Measurements from ENCODE around the gene WWP2.

The WWP2 gene

DNA sequence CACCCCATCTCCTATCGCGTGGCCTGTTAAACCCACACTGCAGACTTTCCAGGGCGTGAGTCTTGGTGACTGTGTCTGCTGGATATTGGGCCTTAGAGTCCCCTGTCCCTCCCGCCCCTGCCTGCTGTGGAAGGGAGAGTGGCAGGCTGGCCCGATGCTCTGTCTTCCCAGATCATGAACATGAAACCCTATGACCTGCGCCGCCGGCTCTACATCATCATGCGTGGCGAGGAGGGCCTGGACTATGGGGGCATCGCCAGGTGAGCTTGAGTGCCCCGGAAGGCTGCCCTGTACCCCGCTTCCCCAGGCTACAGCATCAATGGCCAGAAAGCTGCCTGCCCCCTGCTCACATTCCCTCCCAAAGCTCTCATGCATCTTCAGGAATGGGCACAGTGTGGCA is 169.5 kb downstream of the WWP2 start:
- H3K4me3 Mint-ChIP-seq: no peak overlapping the region
- peaks cover 78% of the 10 kb centered on the region for H3K36me3 Mint-ChIP-seq (ENCODE audit: low read depth)
- no peaks in the 10 kb centered on the region for H3K9me3 Mint-ChIP-seq

DNA sequence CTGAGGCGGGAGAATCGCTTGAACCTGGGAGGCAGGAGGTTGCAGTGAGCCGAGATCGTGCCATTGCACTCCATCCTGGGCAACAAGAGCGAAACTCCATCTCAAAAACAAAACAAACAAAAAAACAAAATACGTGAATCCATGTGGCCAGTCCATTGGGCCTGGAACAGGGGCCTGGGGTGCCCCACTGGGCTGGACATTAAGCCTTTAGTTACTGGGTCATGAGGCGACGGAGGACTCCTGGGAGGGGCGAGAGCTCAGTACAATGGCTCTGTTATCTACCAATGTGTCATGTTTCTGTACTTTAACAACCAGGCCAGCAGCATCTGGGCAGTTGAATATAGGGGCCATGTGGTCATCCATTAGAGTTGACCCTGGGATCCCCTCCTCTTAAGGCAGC is 170.1 kb downstream of the WWP2 start:
- no peaks in the 10 kb centered on the region for H3K9me3 Mint-ChIP-seq
- no peak overlapping the region for H3K27ac Mint-ChIP-seq
- H3K4me3 Mint-ChIP-seq: no peak overlapping the region
- no peak for DNase-seq
- no peaks in the 10 kb centered on the region for H3K4me1 Mint-ChIP-seq (ENCODE audit: low read depth)
- H3K27me3 Mint-ChIP-seq: no peaks in the 10 kb centered on the region
- peaks cover 78% of the 10 kb centered on the region for H3K36me3 Mint-ChIP-seq (ENCODE audit: low read depth)

More for the DNA sequence above, 169.5 kb downstream of the WWP2 start:
- Mint-ChIP-seq H3K4me1 (ENCODE audit: low read depth) (no peaks in the 10 kb centered on the region), H3K27me3 (no peaks in the 10 kb centered on the region), H3K27ac (no peak overlapping the region)
- DNase-seq: no peak

DNA sequence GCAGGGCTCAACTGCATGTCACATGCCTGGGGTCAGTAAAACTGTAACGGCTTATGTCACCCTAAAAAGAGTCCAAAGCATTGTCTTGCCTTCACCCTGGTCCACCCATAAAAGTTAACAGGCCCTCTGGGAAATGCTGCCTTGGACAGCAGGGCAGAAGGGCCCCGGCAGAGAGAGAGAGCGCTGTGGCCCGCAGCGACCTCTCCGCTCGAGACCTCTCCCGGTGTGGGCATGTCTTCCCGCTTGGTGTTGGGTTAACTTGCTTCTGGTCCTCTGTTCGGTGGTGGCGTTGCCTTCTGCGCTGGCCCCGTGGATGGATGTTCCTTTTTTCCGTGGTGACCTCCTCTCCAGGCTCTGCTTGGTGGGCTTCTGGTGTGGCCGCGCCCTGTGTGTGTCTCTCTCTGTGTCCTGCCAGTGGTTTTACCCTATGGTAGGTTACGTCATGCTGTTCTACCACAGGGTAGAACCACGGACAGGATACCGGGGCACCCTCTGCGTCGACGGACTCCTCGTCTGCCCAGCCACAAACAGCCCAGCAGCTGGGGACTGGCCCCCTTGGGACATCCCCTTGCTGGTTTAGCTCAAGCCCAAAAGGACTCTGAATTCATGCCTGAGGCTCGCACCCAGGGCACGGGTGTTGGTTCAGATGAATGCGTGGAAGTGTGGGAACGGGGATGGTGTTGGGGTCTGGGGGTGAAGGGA is 170.7 kb downstream of the WWP2 start:
- no peak overlapping the region for H3K4me3 Mint-ChIP-seq
- H3K27ac Mint-ChIP-seq: no peak overlapping the region
- no peaks in the 10 kb centered on the region for H3K27me3 Mint-ChIP-seq
- no peak for DNase-seq
- no peaks in the 10 kb centered on the region for H3K4me1 Mint-ChIP-seq (ENCODE audit: low read depth)
- peaks cover 83% of the 10 kb centered on the region for H3K36me3 Mint-ChIP-seq (ENCODE audit: low read depth)
- no peaks in the 10 kb centered on the region for H3K9me3 Mint-ChIP-seq

DNA sequence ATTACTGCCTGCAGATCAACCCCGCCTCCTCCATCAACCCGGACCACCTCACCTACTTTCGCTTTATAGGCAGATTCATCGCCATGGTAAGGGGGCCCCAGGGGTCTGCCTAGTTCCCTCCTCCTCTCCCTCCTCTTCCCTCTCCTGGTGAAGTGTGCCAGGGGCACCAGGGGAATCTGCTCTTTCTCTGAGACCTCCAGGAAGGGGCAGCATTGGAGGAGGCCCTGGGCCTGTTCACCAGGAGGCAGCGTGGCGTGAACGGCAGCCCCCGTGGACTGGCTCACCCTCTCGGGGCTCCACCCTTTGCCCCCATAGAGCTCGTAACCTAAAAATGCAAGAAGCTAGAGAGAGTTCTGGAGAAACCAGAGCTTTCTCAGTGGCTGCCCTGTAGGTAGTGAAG is 171.9 kb downstream of the WWP2 start:
- Mint-ChIP-seq H3K36me3 (ENCODE audit: low read depth) (peaks cover 91% of the 10 kb centered on the region), H3K27ac (no peak overlapping the region)

DNA sequence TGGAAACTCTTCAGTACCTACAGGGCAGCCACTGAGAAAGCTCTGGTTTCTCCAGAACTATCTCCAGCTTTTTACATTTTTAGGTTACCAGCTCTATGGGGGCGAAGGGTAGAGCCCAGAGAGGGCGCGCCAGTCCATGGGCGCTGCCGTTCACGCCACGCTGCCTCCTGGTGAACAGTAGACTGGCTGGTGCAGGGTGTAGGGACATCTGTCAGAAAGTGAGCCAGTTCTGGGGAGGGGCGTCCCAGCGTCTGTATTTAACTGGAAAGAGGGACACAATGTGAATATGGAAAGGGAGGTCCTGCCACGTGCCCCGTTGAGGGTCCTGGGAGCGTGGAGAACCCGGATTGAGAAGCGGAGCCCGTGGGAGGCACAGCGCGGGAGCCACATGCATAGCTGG is 172.6 kb downstream of the WWP2 start:
- Mint-ChIP-seq H3K9me3 (no peaks in the 10 kb centered on the region), H3K36me3 (ENCODE audit: low read depth) (peaks cover 91% of the 10 kb centered on the region)

More for the DNA sequence above, 171.9 kb downstream of the WWP2 start:
- DNase-seq: no peak
- Mint-ChIP-seq H3K27me3 (no peaks in the 10 kb centered on the region), H3K9me3 (no peaks in the 10 kb centered on the region), H3K4me3 (no peak overlapping the region), H3K4me1 (ENCODE audit: low read depth) (no peaks in the 10 kb centered on the region)

DNA sequence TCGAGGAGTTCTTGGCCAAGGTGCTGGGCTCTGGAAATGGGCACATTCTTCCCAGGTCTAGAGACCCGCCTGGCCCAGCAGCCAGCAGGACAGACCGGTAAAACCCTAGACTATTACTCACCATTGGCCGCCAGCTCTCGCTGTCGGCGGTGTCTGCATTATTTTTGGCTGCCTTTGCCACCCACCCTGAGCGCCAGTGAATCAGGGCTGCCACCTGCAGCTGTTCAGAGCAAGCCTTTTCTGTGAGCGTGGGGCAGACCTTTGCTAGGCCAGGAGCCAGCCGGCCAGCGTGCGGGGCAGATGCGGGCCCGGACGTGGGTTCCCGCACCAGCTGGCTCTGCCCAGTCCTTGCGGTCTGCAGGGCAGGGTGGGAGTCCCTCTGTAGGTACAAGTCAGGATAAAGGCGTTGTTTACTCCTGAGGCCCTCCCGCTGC is 173.2 kb downstream of the WWP2 start:
- Mint-ChIP-seq H3K4me1 (ENCODE audit: low read depth) (no peaks in the 10 kb centered on the region), H3K27me3 (no peaks in the 10 kb centered on the region), H3K9me3 (no peaks in the 10 kb centered on the region), H3K36me3 (ENCODE audit: low read depth) (peaks cover 90% of the 10 kb centered on the region), H3K4me3 (no peak overlapping the region), H3K27ac (no peak overlapping the region)
- no peak for DNase-seq

More for the DNA sequence above, 172.6 kb downstream of the WWP2 start:
- Mint-ChIP-seq H3K4me3 (no peak overlapping the region), H3K27ac (no peak overlapping the region), H3K27me3 (no peaks in the 10 kb centered on the region), H3K4me1 (ENCODE audit: low read depth) (no peaks in the 10 kb centered on the region)
- DNase-seq: no peak

DNA sequence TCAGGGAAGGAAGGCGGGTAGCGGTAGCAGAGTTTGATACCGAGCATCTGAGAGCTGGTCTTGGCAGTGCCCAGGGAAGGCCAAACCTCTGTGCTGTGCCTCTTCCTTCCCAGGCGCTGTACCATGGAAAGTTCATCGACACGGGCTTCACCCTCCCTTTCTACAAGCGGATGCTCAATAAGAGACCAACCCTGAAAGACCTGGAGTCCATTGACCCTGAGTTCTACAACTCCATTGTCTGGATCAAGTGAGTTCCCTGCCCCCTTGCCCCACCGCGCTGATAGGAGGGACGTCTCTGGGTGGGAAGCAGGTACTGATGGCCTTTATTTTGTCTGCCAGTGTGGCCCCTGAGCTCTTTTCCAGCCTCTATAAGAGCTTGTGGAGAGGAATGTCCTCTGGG is 173.6 kb downstream of the WWP2 start:
- no peaks in the 10 kb centered on the region for H3K9me3 Mint-ChIP-seq
- H3K36me3 Mint-ChIP-seq (ENCODE audit: low read depth): peaks cover 91% of the 10 kb centered on the region
- DNase-seq: no peak
- no peaks in the 10 kb centered on the region for H3K4me1 Mint-ChIP-seq (ENCODE audit: low read depth)
- no peak overlapping the region for H3K27ac Mint-ChIP-seq
- no peaks in the 10 kb centered on the region for H3K27me3 Mint-ChIP-seq
- no peak overlapping the region for H3K4me3 Mint-ChIP-seq

DNA sequence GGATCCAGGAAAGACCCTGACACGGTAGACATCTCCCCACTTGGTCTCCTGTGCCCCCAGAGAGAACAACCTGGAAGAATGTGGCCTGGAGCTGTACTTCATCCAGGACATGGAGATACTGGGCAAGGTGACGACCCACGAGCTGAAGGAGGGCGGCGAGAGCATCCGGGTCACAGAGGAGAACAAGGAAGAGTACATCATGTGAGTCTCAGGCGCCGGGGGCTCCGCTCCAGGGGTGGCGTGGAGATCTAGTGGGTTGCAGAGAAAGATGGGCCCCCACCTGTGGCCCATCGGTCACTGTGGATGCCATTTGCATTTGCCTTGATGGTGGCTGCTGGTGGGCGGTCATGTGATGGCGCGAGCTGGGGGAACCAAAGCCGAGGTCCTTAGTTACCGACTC is 174.1 kb downstream of the WWP2 start:
- Mint-ChIP-seq H3K36me3 (ENCODE audit: low read depth) (peaks cover 92% of the 10 kb centered on the region), H3K27me3 (no peaks in the 10 kb centered on the region), H3K27ac (no peak overlapping the region), H3K4me3 (no peak overlapping the region), H3K4me1 (ENCODE audit: low read depth) (no peaks in the 10 kb centered on the region), H3K9me3 (no peaks in the 10 kb centered on the region)
- DNase-seq: no peak

DNA sequence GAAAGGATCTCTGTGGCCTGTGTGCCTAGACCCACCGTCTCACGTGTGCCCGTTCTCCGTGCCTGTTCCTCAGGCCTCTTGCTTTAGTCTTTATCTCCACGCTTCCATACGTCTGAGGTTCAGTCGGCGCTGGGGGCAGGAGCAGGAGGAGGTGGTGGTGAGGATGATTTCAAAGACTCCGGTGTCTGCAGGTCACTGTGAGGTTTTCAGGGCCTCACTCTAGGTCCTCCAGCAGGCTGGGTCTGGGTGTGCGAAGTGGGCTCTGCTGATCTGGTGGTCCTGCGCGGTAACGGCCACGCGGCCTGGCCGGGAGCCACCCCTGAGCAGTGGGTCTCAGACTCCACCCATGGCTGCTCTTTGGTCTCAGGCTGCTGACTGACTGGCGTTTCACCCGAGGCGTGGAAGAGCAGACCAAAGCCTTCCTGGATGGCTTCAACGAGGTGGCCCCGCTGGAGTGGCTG is 174.6 kb downstream of the WWP2 start:
- H3K9me3 Mint-ChIP-seq: no peaks in the 10 kb centered on the region
- H3K27ac Mint-ChIP-seq: no peak overlapping the region
- no peak overlapping the region for H3K4me3 Mint-ChIP-seq
- no peak for DNase-seq
- no peaks in the 10 kb centered on the region for H3K27me3 Mint-ChIP-seq
- H3K4me1 Mint-ChIP-seq (ENCODE audit: low read depth): no peaks in the 10 kb centered on the region
- peaks cover 90% of the 10 kb centered on the region for H3K36me3 Mint-ChIP-seq (ENCODE audit: low read depth)

DNA sequence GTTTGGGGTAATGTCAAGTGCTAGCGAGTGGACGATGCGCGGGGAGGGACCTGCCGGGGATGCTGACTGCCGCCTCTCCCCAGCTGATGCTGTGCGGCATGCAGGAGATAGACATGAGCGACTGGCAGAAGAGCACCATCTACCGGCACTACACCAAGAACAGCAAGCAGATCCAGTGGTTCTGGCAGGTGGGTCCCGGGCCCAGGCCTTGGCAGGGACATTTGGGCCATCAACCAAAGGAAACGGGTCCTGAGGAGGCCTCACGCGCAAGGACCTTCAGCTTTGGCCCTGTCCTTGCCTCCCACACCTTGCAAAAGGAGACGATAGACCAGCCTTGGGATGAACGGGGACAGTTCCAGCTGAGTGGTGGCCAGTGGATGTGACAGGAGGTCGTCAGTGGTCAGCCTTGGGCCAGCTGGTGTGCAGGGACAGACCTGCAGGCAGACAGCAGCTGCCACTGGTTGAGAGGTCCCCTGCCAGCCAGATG is 175.4 kb downstream of the WWP2 start:
- H3K9me3 Mint-ChIP-seq: no peaks in the 10 kb centered on the region
- peaks cover 86% of the 10 kb centered on the region for H3K36me3 Mint-ChIP-seq (ENCODE audit: low read depth)
- DNase-seq: no peak
- no peaks in the 10 kb centered on the region for H3K27me3 Mint-ChIP-seq
- H3K27ac Mint-ChIP-seq: no peak overlapping the region
- H3K4me3 Mint-ChIP-seq: no peak overlapping the region
- H3K4me1 Mint-ChIP-seq (ENCODE audit: low read depth): no peaks in the 10 kb centered on the region

DNA sequence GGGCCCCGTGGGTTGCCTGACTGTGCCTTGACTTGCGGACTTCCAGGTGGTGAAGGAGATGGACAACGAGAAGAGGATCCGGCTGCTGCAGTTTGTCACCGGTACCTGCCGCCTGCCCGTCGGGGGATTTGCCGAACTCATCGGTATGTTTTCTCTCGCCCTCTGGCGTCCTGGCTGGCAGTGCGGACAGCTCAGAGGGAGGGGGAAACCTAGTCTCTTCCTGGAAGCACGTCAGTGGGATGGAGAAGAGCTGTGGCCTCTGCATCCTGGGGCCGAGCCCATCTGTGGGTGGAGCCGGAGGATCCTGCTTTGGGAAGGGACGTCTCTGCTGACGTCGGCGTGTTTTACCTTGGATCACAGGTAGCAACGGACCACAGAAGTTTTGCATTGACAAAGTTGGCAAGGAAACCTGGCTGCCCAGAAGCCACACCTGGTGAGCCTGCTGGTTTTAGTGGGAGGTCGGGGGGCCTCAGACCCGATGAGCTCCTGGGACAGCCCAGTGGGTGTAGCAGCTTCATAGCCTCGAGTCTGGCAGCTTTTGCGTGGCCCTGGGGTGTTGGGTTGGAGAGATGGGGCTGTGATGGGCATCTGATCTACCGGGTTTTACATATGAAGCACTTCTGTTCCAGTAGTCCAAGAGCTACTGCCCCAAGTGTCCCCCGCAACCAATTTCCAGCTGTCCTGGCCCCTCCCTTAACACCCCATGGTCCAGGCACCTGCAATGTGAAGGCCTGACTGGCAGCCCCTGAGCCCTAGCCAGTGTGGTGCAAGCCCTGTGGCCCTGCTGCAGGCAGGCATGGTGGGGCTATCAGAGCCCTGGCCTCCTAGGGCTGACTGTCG is 177.1 kb downstream of the WWP2 start:
- no peaks in the 10 kb centered on the region for H3K27me3 Mint-ChIP-seq
- no peaks in the 10 kb centered on the region for H3K9me3 Mint-ChIP-seq
- H3K4me3 Mint-ChIP-seq: no peak overlapping the region
- H3K4me1 Mint-ChIP-seq (ENCODE audit: low read depth): no peaks in the 10 kb centered on the region
- no peak overlapping the region for H3K27ac Mint-ChIP-seq
- no peak for DNase-seq
- peaks cover 74% of the 10 kb centered on the region for H3K36me3 Mint-ChIP-seq (ENCODE audit: low read depth)

DNA sequence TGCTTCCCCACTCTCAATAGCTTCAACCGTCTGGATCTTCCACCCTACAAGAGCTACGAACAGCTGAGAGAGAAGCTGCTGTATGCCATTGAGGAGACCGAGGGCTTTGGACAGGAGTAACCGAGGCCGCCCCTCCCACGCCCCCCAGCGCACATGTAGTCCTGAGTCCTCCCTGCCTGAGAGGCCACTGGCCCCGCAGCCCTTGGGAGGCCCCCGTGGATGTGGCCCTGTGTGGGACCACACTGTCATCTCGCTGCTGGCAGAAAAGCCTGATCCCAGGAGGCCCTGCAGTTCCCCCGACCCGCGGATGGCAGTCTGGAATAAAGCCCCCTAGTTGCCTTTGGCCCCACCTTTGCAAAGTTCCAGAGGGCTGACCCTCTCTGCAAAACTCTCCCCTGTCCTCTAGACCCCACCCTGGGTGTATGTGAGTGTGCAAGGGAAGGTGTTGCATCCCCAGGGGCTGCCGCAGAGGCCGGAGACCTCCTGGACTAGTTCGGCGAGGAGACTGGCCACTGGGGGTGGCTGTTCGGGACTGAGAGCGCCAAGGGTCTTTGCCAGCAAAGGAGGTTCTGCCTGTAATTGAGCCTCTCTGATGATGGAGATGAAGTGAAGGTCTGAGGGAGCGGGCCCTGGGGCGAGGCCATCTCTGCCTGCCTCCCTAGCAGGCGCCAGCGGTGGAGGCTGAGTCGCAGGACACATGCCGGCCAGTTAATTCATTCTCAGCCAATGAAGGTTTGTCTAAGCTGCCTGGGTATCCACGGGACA is 177.9 kb downstream of the WWP2 start:
- no peaks in the 10 kb centered on the region for H3K9me3 Mint-ChIP-seq
- H3K4me3 Mint-ChIP-seq: no peak overlapping the region
- H3K4me1 Mint-ChIP-seq (ENCODE audit: low read depth): no peaks in the 10 kb centered on the region
- no peak overlapping the region for H3K27ac Mint-ChIP-seq
- DNase-seq: no peak
- peaks cover 66% of the 10 kb centered on the region for H3K36me3 Mint-ChIP-seq (ENCODE audit: low read depth)
- no peaks in the 10 kb centered on the region for H3K27me3 Mint-ChIP-seq

DNA sequence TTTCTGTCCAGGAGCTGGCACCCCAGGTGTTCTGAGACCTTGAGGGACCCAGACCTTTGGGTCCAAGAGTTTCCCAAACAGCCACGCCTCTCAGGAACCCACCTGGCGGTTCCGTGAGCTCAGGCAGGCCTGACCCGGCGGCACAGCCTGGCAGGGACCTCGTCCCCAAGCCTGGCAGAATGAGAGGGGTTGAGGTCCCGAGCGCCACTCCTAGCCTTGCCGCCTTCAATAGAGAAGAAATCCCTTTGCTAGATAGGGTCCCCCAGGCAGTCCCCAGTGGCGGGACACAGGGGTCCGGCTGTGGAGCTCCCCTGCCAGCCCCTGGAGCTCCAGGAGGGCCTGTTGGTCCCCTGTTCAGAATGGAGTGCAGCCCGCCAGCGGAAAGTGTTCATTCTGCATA is 178.5 kb downstream of the WWP2 start:
- DNase-seq: no peak
- no peak overlapping the region for H3K27ac Mint-ChIP-seq
- no peaks in the 10 kb centered on the region for H3K27me3 Mint-ChIP-seq
- no peak overlapping the region for H3K4me3 Mint-ChIP-seq
- H3K4me1 Mint-ChIP-seq (ENCODE audit: low read depth): no peaks in the 10 kb centered on the region
- peaks cover 60% of the 10 kb centered on the region for H3K36me3 Mint-ChIP-seq (ENCODE audit: low read depth)
- no peaks in the 10 kb centered on the region for H3K9me3 Mint-ChIP-seq

DNA sequence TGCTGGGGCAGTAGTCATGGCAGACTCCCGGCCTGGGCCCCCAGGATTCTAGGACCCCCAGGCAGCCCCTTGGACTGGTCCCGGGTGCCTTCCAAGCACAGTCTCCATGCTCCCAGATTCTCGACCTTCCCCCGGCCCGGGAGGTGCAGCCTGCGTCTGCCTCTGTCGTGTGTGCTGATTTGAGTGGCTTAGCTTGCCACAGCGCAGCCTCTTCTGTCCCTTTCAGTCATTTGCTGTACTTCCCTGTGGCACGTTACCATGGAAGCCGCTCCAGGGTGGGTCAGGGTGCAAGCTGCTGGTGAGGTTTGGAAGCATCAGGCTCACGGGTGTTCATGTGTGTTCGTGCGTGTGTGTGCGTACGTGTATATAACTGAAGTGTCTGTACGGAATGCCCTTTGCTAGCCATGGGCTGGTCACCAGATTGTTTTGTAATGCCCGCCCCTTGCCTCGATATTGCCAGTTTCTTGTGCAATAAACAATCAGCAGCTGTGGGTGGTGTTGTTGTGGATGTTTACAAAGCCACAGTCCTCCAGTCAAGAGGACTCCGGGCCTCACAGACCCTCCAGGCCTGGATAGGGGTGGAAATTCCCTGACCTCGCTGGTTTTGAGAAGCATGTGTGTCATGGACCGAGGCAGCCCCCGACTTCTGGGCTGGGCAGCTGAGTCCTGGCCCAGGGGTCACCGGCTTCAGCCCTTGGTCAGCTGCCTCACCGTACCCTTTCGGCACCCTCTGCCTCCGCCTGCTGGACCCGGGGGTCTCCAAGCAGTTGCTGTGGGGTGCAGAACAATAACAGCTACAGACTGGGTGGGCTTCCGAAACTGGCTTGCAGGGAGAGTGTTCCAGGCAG is 179.3 kb downstream of the WWP2 start:
- Mint-ChIP-seq H3K27me3 (no peaks in the 10 kb centered on the region), H3K36me3 (ENCODE audit: low read depth) (peaks cover 53% of the 10 kb centered on the region), H3K9me3 (no peaks in the 10 kb centered on the region), H3K4me3 (no peak overlapping the region), H3K4me1 (ENCODE audit: low read depth) (no peaks in the 10 kb centered on the region), H3K27ac (no peak overlapping the region)
- DNase-seq: no peak

Data from activated T-cell treated with anti-CD3 and anti-CD28 coated beads, Interleukin-2, amount 50 U/mL, for 24 hours (primary cell).